Testis (tissue), 2 donors: ENCODE measurements around the gene DYNLL1.

ENCODE experiments used
- POLR2A ChIP-seq: fragments of 450-650 bp; IDR thresholded peaks from one replicate; pipeline ENCODE4 v1.6.1; 2017; ENCODE audit warnings: antibody characterized with exemption, mild to moderate bottlenecking, moderate library complexity
- TF ChIP-seq, protein P1 (sequence below), 3 experiments: fragments of 450-650 bp in 2 of 3; fragments of 200-600 bp in 1 of 3; sonication (generic) in 1 of 3; IDR thresholded peaks; one replicate each; pipeline ENCODE4 v1.5.1; 2016 to 2019; ENCODE audit warnings: antibody characterized with exemption in 3 of 3, mild to moderate bottlenecking in 2 of 3, moderate library complexity in 1 of 3

DNA sequence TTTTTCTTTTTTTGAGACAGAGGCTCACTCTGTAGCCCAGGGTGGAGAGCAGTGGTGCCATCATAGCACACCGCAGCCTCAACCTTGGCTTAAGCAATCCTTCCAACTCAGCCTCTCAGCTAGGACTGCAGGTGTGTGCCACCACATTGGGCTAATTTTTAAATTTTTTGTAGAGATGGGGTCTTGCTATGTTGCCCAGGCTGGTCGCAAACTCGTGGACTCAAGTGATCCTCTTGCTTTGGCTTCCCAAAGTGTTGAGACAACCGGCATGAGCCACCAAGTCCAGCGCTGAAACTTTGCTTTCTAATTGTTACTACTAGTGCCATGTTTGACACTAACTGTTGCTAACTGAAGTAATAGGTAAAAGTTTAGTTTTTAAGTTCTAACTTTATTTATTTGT lies 46.3 kb downstream of the DYNLL1 start:
- TF ChIP-seq, protein P1, sequence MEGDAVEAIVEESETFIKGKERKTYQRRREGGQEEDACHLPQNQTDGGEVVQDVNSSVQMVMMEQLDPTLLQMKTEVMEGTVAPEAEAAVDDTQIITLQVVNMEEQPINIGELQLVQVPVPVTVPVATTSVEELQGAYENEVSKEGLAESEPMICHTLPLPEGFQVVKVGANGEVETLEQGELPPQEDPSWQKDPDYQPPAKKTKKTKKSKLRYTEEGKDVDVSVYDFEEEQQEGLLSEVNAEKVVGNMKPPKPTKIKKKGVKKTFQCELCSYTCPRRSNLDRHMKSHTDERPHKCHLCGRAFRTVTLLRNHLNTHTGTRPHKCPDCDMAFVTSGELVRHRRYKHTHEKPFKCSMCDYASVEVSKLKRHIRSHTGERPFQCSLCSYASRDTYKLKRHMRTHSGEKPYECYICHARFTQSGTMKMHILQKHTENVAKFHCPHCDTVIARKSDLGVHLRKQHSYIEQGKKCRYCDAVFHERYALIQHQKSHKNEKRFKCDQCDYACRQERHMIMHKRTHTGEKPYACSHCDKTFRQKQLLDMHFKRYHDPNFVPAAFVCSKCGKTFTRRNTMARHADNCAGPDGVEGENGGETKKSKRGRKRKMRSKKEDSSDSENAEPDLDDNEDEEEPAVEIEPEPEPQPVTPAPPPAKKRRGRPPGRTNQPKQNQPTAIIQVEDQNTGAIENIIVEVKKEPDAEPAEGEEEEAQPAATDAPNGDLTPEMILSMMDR (IDR thresholded peaks at IDR 0.05) = no peak
- no peak for TF ChIP-seq POLR2A
